ENCODE data around the gene DEAF1.

DEAF1 gene

GRCh38 chr11:704228-704674, 9.2 kb upstream of the DEAF1 start:
- no peak for DNase-seq (ENCODE audit: extremely low read depth, low read depth)
- TF ChIP-seq CTCF (IDR thresholded peaks at IDR 0.05; ENCODE audit: low read depth, low read length, missing control alignments), result no peak
- no peak overlapping the region for H3K4me3 ChIP-seq (replicated peaks; ENCODE audit: low read depth, low read length)

DNA sequence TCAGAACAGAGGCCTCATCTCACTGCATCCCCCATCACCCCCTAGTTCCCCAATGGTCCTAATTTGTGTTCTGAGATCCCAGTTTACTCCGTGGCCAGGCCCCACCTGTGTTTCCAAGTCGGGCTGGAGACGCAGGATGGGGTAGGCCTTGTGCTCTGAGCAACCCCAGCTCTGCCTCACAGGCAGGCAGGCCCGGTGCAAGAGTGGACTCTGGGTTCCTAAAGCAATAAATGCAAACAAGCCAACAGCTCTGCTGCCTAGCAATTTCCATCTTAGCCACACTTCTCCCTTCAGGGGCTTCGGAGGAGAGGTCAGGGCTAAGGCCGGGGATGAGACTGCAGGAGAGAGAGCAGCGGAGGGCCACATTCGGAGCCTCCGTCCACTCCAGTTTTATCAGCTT, 8.5 kb upstream of the DEAF1 start:
- no peak for DNase-seq (ENCODE audit: extremely low read depth, low read depth)
- TF ChIP-seq CTCF (IDR thresholded peaks at IDR 0.05; ENCODE audit: low read depth, low read length, missing control alignments), result no peak
- no peak overlapping the region for H3K4me3 ChIP-seq (replicated peaks; ENCODE audit: low read depth, low read length)

GRCh38 chr11:702462-703461, 7.7 kb upstream of the DEAF1 start:
- no peak for TF ChIP-seq CTCF (IDR thresholded peaks at IDR 0.05; ENCODE audit: low read depth, low read length, missing control alignments)
- no peak overlapping the region for H3K4me3 ChIP-seq (replicated peaks; ENCODE audit: low read depth, low read length)
- no peak for DNase-seq (ENCODE audit: extremely low read depth, low read depth)

- H3K4me3 ChIP-seq (replicated peaks; ENCODE audit: low read depth, low read length), result no peak overlapping the region
- TF ChIP-seq CTCF (IDR thresholded peaks at IDR 0.05; ENCODE audit: low read depth, low read length, missing control alignments), result no peak
- no peak for DNase-seq (ENCODE audit: extremely low read depth, low read depth)
Measured at GRCh38 chr11:701741-702461, 6.9 kb upstream of the DEAF1 start.

- TF ChIP-seq CTCF (IDR thresholded peaks at IDR 0.05; ENCODE audit: low read depth, low read length, missing control alignments), result no peak
- no peak for DNase-seq (ENCODE audit: extremely low read depth, low read depth)
- H3K4me3 ChIP-seq (replicated peaks; ENCODE audit: low read depth, low read length), result no peak overlapping the region
Measured at GRCh38 chr11:699753-700152, 4.7 kb upstream of the DEAF1 start.

DNA sequence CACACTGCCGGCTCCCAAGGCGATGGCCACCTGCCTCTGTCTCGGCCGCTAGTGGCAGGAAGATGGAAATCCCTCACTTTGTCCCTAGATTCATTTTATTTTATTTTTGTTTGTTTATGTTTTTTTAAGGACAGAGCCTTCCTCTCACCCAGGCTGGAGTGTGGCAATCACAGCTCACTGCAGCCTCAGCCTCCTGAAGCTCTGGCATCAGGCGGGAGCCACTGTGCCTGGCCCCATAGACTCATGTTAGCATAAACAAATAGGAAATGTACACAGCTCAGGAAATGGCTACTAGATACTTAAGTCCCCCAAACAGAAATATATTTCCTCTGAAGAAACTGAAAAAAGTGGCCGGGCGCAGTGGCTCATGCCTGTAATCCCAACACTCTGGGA, 4.1 kb upstream of the DEAF1 start:
- TF ChIP-seq CTCF (IDR thresholded peaks at IDR 0.05; ENCODE audit: low read depth, low read length, missing control alignments), result no peak
- H3K4me3 ChIP-seq (replicated peaks; ENCODE audit: low read depth, low read length), result no peak overlapping the region
- DNase-seq (ENCODE audit: extremely low read depth, low read depth), result no peak

Data from HFF-Myc (cell line).